HepG2 (cell line): Measurements from ENCODE around the gene NEK6. TPM values are rescaled to one million over a fixed set of nuclear protein-coding genes. Genes with fewer than 3 reads are reported as not detected.

Source experiments
- ATAC-seq: fragments of 200-7000 bp; cut with Tn5 transposase; 3 replicates; pipeline ENCODE4 v1.9.1; 2020; ENCODE audit warnings: mild to moderate bottlenecking, moderate library complexity
- BruUV-seq: library from RNA; stranded (reverse); fragments of 400-500 nt; replicated peaks from 2 replicates; lab custom pipeline; 2021; lab: Mats Ljungman, UMichigan
- CTCF ChIA-PET: fragments of 300-600 bp; formaldehyde crosslinking; extraction: SDS; loops from one replicate; lab custom pipeline; 2021; ENCODE audit warnings: low total read pairs, inconsistent platforms, low intra/inter-chr PET ratio; lab: Yijun Ruan, JAX
- POLR2A ChIA-PET: fragments of 350-600 bp; sonication (Branson Sonifier 250); formaldehyde crosslinking; loops from one replicate; lab custom pipeline; 2020; ENCODE audit warnings: antibody characterized with exemption, inconsistent platforms; lab: Yijun Ruan, JAX
- DNase-seq: peaks from one replicate; pipeline ENCODE4 v3.0.0-alpha.2; 2015; ENCODE audit warnings: low spot score
- FAIRE-seq: peaks from 3 replicates; lab custom pipeline; 2011; peaks lifted over from hg19 to GRCh38; lab: Jason Lieb, UNC
- H2AFZ ChIP-seq: one replicate; pipeline ENCODE4 v1.6.1; 2011; ENCODE audit warnings: low read length, inconsistent platforms
- H3K27ac ChIP-seq: fragments of 300-600 bp; 3 replicates; pipeline ENCODE4 v1.8.0; 2011; ENCODE audit warnings: mixed run types, mild to moderate bottlenecking, mixed read lengths, low read length, inconsistent platforms; ENCODE audit not compliant: insufficient read depth; ENCODE audit errors: extremely low read length
- H3K27me3 ChIP-seq, 2 experiments: fragments of 200-600 bp in 1 of 2; 2 replicates in 1 of 2; 3 replicates in 1 of 2; pipeline versions ENCODE4 v1.6.0 to v1.8.0; 2011; ENCODE audit warnings: low read length in 2 of 2, mild to moderate bottlenecking in 2 of 2, moderate library complexity in 2 of 2, inconsistent platforms in 1 of 2; ENCODE audit not compliant: insufficient read depth in 2 of 2, control insufficient read depth in 1 of 2
- H3K36me3 ChIP-seq, 2 experiments: fragments of 200-600 bp in 1 of 2; replicated peaks in 1 of 2; 2 replicates in 1 of 2; 3 replicates in 1 of 2; pipeline versions ENCODE4 v1.5.1 to v1.8.0; 2011; ENCODE audit warnings: low read length in 2 of 2, inconsistent platforms in 1 of 2; ENCODE audit not compliant: insufficient read depth in 2 of 2, control insufficient read depth in 1 of 2
- H3K4me1 ChIP-seq: 2 replicates; pipeline ENCODE4 v1.5.1; 2012; ENCODE audit warnings: low read length, inconsistent platforms; ENCODE audit not compliant: insufficient read depth
- H3K4me2 ChIP-seq: 2 replicates; pipeline ENCODE4 v1.6.0; 2011; ENCODE audit warnings: low read depth, low read length, inconsistent platforms
- H3K4me3 ChIP-seq, 3 experiments: fragments of 200-600 bp in 1 of 3; sonication (generic), shearing (Covaris generic) in 1 of 3; replicated peaks in 1 of 3; 2 replicates each; pipeline ENCODE4 v1.5.1; 2011 to 2016; ENCODE audit warnings: low read length in 3 of 3, inconsistent platforms in 2 of 3, low read depth in 2 of 3, mild to moderate bottlenecking in 2 of 3, control low read depth in 1 of 3, mixed read lengths in 1 of 3; ENCODE audit not compliant: insufficient read depth in 1 of 3
- H3K79me2 ChIP-seq: one replicate; pipeline ENCODE4 v1.6.1; 2011; ENCODE audit warnings: low read length, inconsistent platforms; ENCODE audit not compliant: insufficient read depth
- H3K9ac ChIP-seq: 2 replicates; pipeline ENCODE4 v1.6.0; 2011; ENCODE audit warnings: mild to moderate bottlenecking, low read depth, low read length, inconsistent platforms; ENCODE audit not compliant: insufficient read depth
- H3K9me3 ChIP-seq: 2 replicates; pipeline ENCODE4 v1.5.1; 2012; ENCODE audit warnings: mild to moderate bottlenecking, low read length
- H4K20me1 ChIP-seq: 2 replicates; pipeline ENCODE4 v1.6.0; 2011; ENCODE audit warnings: inconsistent platforms, mild to moderate bottlenecking, low read length, moderate library complexity; ENCODE audit not compliant: insufficient read depth
- ZNF382 ChIP-seq: sonication (generic); formaldehyde crosslinking; IDR thresholded peaks from 2 replicates; pipeline ENCODE4 v1.5.0; 2020; ENCODE audit warnings: missing genetic modification reagents, mild to moderate bottlenecking, borderline replicate concordance
- WGBS: methylation state at CpG from one replicate; pipeline ENCODE4 v1.1.6; 2017; ENCODE audit warnings: low lambda C conversion rate; 5-methylcytosine and 5-hydroxymethylcytosine counted together
- in situ Hi-C: cut with HindIII; loops from 2 replicates; pipeline ENCODE4 v1.10.0; 2017; ENCODE audit warnings: low pct_unique_long_range_greater_than_20kb; ENCODE audit not compliant: extremely low pct_ligation_motif_present
- intact Hi-C: fragments of 100-400 bp; cut with micrococcal nuclease; formaldehyde crosslinking; loops from one replicate; pipeline ENCODE4 v1.10.0; 2022; ENCODE audit not compliant: unreplicated experiment
- polyA plus RNA-seq, 8 experiments: library from polyadenylated mRNA; depleted of rRNA in 3 of 8; stranded (reverse) in 7 of 8; unstranded in 1 of 8; fragments of >200 nt; fragmentation: Illumina TruSeq in 4 of 8; extraction: Trizol in 4 of 8; gene quantifications; 2 replicates each; pipeline versions ENCODE4 v1.2.1 to v1.2.3, GENCODE V29; 2011 to 2016; ENCODE audit warnings: low read depth in 4 of 8, missing spikeins in 1 of 8, mixed read lengths in 1 of 8; ENCODE audit not compliant: insufficient read depth in 1 of 8
- total RNA-seq, 5 experiments: library from RNA; depleted of rRNA; stranded (reverse); fragments of >200 nt; fragmentation: Illumina TruSeq; extraction: Trizol; gene quantifications; 2 replicates each; pipeline ENCODE4 v1.2.3, GENCODE V29; 2016; ENCODE audit warnings: low read depth in 1 of 5
- TF ChIP-seq, protein P1 (sequence below): sonication (generic); formaldehyde crosslinking; IDR thresholded peaks from 2 replicates; pipeline ENCODE4 v1.4.0; 2020; ENCODE audit warnings: mild to moderate bottlenecking, missing genetic modification reagents

Gene NEK6
- total and polyA plus RNA-seq, 2 of the 13 experiments (the other 11 are each of a cell fraction or from before 2014, with no cell fraction given) = 30.4 to 119 TPM

DNA sequence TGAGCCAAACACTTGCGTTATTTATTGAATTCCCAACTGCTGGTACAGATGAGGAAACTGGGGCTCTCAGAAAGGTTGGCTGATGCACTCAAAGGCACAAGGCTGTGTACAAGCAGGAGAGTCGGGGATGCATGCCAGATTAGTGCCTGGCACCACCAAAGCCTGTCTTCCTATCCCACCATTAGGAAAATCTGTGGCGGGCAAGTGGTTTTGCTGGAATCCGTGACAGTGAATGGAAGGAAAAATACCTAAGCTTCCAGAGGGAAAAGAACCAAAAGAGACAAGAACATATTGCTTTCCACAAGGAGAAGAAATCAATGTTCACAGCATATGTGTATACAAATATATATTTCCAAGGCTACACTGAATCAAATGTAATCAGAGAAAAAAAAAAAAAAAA lies 106.4 kb downstream of the NEK6 start (continued):
- TF ChIP-seq, protein P1, sequence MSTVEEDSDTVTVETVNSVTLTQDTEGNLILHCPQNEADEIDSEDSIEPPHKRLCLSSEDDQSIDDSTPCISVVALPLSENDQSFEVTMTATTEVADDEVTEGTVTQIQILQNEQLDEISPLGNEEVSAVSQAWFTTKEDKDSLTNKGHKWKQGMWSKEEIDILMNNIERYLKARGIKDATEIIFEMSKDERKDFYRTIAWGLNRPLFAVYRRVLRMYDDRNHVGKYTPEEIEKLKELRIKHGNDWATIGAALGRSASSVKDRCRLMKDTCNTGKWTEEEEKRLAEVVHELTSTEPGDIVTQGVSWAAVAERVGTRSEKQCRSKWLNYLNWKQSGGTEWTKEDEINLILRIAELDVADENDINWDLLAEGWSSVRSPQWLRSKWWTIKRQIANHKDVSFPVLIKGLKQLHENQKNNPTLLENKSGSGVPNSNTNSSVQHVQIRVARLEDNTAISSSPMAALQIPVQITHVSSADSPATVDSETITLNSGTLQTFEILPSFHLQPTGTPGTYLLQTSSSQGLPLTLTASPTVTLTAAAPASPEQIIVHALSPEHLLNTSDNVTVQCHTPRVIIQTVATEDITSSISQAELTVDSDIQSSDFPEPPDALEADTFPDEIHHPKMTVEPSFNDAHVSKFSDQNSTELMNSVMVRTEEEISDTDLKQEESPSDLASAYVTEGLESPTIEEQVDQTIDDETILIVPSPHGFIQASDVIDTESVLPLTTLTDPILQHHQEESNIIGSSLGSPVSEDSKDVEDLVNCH (CRISPR knock-in tag) = no peak

DNA sequence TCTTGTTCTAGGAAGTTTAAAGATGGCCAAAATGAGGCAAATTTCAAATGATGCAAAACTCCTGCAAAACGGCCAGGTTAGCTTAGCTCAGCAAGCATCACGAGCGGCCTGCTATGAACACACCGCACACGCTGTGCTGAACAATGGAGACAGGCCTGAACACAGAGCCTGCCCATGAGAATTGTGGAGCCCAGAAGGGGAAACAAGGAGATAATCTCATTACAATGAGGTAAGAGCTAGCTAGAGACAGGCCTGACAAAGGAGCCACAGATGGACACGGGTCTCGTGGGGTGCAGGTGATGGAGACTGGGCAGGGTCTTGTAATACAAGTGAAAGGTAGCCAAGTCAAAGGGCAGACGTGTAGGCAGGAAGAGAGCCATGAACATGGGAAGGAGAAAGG lies 107.3 kb downstream of the NEK6 start:
- TF ChIP-seq ZNF382 (CRISPR knock-in tag) = no peak
- intact Hi-C loops = no loop called here
- Histone ChIP-seq H3K4me2 (no peak overlapping the region), H3K79me2 (peaks cover 74% of the 10 kb centered on the region), H4K20me1 (peaks cover 7% of the 10 kb centered on the region; the same call in 1 of the 2 replicates), H2AFZ (no peak overlapping the region), H3K4me3 (no peak overlapping the region), H3K36me3 (peaks cover 7 to 8% of the 10 kb centered on the region in 2 experiments; a peak in 3 of 5 replicates), H3K9me3 (no peaks in the 10 kb centered on the region), H3K27ac (no peak overlapping the region), H3K9ac (no peak overlapping the region), H3K27me3 (no peaks in the 10 kb centered on the region), H3K4me1 (peaks cover 23% of the 10 kb centered on the region)
- in situ Hi-C loops = no loop called here
- ChIA-PET CTCF (no interaction called here), POLR2A (no interaction called here)
- ATAC-seq (no peak), FAIRE-seq (no peak), DNase-seq (no peak)
- WGBS = 98% methylated on average over 8 of the region's 8 CpGs
- BruUV-seq = no TSS peak
